NOMO-1 (cell line): ENCODE data around the gene MICALL1.

Experiments
- DNase-seq, 2 experiments: peaks; one replicate each; lab custom pipeline; 2025; ENCODE audit not compliant: unreplicated experiment in 2 of 2; lab: John Stamatoyannopoulos, UW

Gene MICALL1

GRCh38 chr22:37904572-37905533 lies 1.2 kb upstream of the MICALL1 start:
- DNase-seq, result no peak

- DNase-seq, result no peak
These were observed 389 bp downstream of the MICALL1 start for GRCh38 chr22:37906364-37907008.

GRCh38 chr22:37907036-37907954 lies 1.2 kb downstream of the MICALL1 start:
- no peak for DNase-seq

GRCh38 chr22:37909766-37910165 lies 3.7 kb downstream of the MICALL1 start:
- no peak for DNase-seq

GRCh38 chr22:37910890-37911672 lies 5.0 kb downstream of the MICALL1 start:
- DNase-seq, result no peak

- no peak for DNase-seq
These were observed 5.6 kb downstream of the MICALL1 start for GRCh38 chr22:37911697-37912096.

GRCh38 chr22:37912171-37912570 lies 6.1 kb downstream of the MICALL1 start:
- no peak for DNase-seq

- DNase-seq, result no peak
These were observed 7.2 kb downstream of the MICALL1 start for GRCh38 chr22:37913233-37913721.

GRCh38 chr22:37916311-37916710 lies 10.2 kb downstream of the MICALL1 start:
- DNase-seq, result no peak

- DNase-seq, result no peak
These were observed 11.9 kb downstream of the MICALL1 start for GRCh38 chr22:37917874-37918548.

- DNase-seq, result no peak
These were observed 12.6 kb downstream of the MICALL1 start for GRCh38 chr22:37918580-37919270.

- peak; percentile 14 to 47 for DNase-seq
These were observed 14.0 kb downstream of the MICALL1 start for GRCh38 chr22:37920126-37920525.

- DNase-seq, result no peak
These were observed 16.1 kb downstream of the MICALL1 start for GRCh38 chr22:37922191-37922590.

- DNase-seq, result no peak
These were observed 17.8 kb downstream of the MICALL1 start for GRCh38 chr22:37923927-37924326.

- DNase-seq, result no peak
These were observed 18.4 kb downstream of the MICALL1 start for GRCh38 chr22:37924386-37925065.

GRCh38 chr22:37925330-37925729 lies 19.2 kb downstream of the MICALL1 start:
- no peak for DNase-seq

- no peak for DNase-seq
These were observed 19.7 kb downstream of the MICALL1 start for GRCh38 chr22:37925767-37926166.

- no peak for DNase-seq
These were observed 20.3 kb downstream of the MICALL1 start for GRCh38 chr22:37926358-37926757.
